PC-9 (cell line): Measurements from ENCODE around the gene ZNF217. TPM values are rescaled to one million over a fixed set of nuclear protein-coding genes. Genes with fewer than 3 reads are reported as not detected.

Source experiments
- BruUV-seq: library from RNA; stranded (reverse); fragments of 400-500 nt; replicated peaks from 2 replicates; lab custom pipeline; 2021; lab: Mats Ljungman, UMichigan
- CTCF ChIA-PET: fragments of 300-600 bp; sonication (Branson Sonifier 250); formaldehyde crosslinking; loops from one replicate; lab custom pipeline; 2022; ENCODE audit warnings: antibody characterized with exemption; lab: Charles Lee
- POLR2A ChIA-PET: fragments of 300-600 bp; sonication (Branson Sonifier 250); formaldehyde crosslinking; loops from one replicate; lab custom pipeline; 2022; ENCODE audit warnings: antibody characterized with exemption; ENCODE audit not compliant: unreplicated experiment; lab: Charles Lee
- DNase-seq, 2 experiments: peaks; one replicate each; pipeline versions ENCODE4 v3.0.0 to v3.0.0-alpha.2; 2015 to 2022; ENCODE audit warnings: mixed read lengths in 1 of 2
- H2AFZ ChIP-seq: fragments of 200-600 bp; sonication (generic); 2 replicates; pipeline ENCODE4 v1.8.1; 2017; ENCODE audit warnings: antibody characterized with exemption
- H3F3A ChIP-seq: fragments of 200-600 bp; sonication (generic); 2 replicates; pipeline ENCODE4 v1.8.1; 2017; ENCODE audit warnings: antibody characterized with exemption, mild to moderate bottlenecking, low read depth; ENCODE audit not compliant: insufficient read depth
- H3K27ac ChIP-seq: fragments of 200-600 bp; sonication (generic); 2 replicates; pipeline ENCODE4 v1.6.1; 2016; ENCODE audit warnings: mixed run types
- H3K27me3 ChIP-seq: fragments of 200-600 bp; sonication (generic); 2 replicates; pipeline ENCODE4 v1.6.1; 2016; ENCODE audit warnings: low read depth, mixed run types; ENCODE audit not compliant: insufficient read depth
- H3K36me3 ChIP-seq: fragments of 200-600 bp; sonication (generic); 2 replicates; pipeline ENCODE4 v1.6.1; 2016; ENCODE audit warnings: low read depth, mixed run types
- H3K4me1 ChIP-seq: fragments of 200-600 bp; sonication (generic); replicated peaks from 2 replicates; pipeline ENCODE4 v1.6.1; 2016; ENCODE audit warnings: mixed run types; ENCODE audit not compliant: insufficient read depth
- H3K4me2 ChIP-seq: fragments of 200-600 bp; sonication (generic); 2 replicates; pipeline ENCODE4 v1.6.1; 2017; ENCODE audit warnings: mixed run types
- H3K4me3 ChIP-seq: fragments of 200-600 bp; sonication (generic); 2 replicates; pipeline ENCODE4 v1.6.1; 2016; ENCODE audit warnings: mixed run types
- H3K79me2 ChIP-seq: fragments of 200-600 bp; sonication (generic); 2 replicates; pipeline ENCODE4 v1.6.1; 2017; ENCODE audit warnings: low read depth, mixed run types
- H3K9me2 ChIP-seq: fragments of 200-600 bp; sonication (generic); 2 replicates; pipeline ENCODE4 v1.8.1; 2017; ENCODE audit warnings: mild to moderate bottlenecking; ENCODE audit not compliant: insufficient read depth
- H3K9me3 ChIP-seq: fragments of 200-600 bp; sonication (generic); 2 replicates; pipeline ENCODE4 v1.8.1; 2016; ENCODE audit warnings: low read depth; ENCODE audit not compliant: insufficient read depth
- H4K20me1 ChIP-seq: fragments of 200-600 bp; sonication (generic); 2 replicates; pipeline ENCODE4 v1.8.1; 2017; ENCODE audit not compliant: insufficient read depth
- EZH2 ChIP-seq: fragments of 200-600 bp; sonication (generic); IDR thresholded peaks from 2 replicates; pipeline ENCODE4 v1.8.0; 2017; ENCODE audit warnings: antibody characterized with exemption, low read depth
- intact Hi-C: fragments of 100-400 bp; cut with micrococcal nuclease; formaldehyde crosslinking; loops from one replicate; pipeline ENCODE4 v1.10.0; 2022; ENCODE audit not compliant: unreplicated experiment
- total RNA-seq: library from RNA; stranded (reverse); gene quantifications from 2 replicates; pipeline ENCODE4 v1.2.3, GENCODE V29; 2021
- TF ChIP-seq, protein P1 (sequence below): fragments of 200-600 bp; sonication (generic); conservative IDR thresholded peaks from 2 replicates; pipeline ENCODE4 v1.6.1; 2017; ENCODE audit warnings: mixed run types, antibody characterized with exemption, mild to moderate bottlenecking, moderate library complexity

The ZNF217 gene
- total RNA-seq, 1 experiment from 2014 or later, result 63.8 TPM

DNA sequence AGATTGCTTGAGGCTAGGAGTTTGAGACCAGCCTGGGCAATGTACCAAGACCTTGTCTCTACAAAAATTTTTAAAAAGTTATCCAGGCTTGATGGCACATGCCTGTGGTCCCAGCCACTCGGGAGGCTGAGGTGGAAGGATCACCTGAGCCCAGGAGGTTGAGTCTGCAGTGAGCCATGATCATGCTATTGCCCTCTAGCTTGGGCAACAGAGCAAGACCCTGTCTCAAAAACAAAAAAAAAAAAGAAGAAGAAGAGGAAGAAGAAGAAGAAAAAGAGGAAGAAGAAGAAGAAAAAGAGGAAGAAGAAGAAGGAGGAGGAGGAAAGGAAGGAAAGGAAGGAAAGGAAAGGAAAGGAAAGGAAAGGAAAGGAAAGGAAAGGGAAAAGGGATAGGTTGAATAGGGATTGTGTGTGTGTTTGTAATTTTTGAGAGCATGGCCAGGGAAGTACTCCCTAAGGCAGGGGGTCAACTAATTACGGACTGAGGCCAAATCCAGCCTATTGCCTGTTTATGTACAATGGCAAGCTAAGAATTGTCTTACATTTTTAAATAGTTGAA lies 43.0 kb upstream of the ZNF217 start:
- H3F3A ChIP-seq, result peaks cover 9% of the 10 kb centered on the region

GRCh38 chr20:53635221-53635620 lies 41.6 kb upstream of the ZNF217 start:
- DNase-seq, result no peak
- no peaks in the 10 kb centered on the region for H3K36me3 ChIP-seq
- H2AFZ ChIP-seq, result no peak overlapping the region
- BruUV-seq, result no TSS peak
- no peak overlapping the region for H3K27ac ChIP-seq
- no peaks in the 10 kb centered on the region for H4K20me1 ChIP-seq
- intact Hi-C loops, result no loop called here
- H3K9me3 ChIP-seq, result no peaks in the 10 kb centered on the region
- H3K9me2 ChIP-seq, result no peaks in the 10 kb centered on the region
- H3K79me2 ChIP-seq, result no peaks in the 10 kb centered on the region
- H3F3A ChIP-seq, result no peaks in the 10 kb centered on the region
- no peaks in the 10 kb centered on the region for H3K4me1 ChIP-seq
- TF ChIP-seq, protein P1, sequence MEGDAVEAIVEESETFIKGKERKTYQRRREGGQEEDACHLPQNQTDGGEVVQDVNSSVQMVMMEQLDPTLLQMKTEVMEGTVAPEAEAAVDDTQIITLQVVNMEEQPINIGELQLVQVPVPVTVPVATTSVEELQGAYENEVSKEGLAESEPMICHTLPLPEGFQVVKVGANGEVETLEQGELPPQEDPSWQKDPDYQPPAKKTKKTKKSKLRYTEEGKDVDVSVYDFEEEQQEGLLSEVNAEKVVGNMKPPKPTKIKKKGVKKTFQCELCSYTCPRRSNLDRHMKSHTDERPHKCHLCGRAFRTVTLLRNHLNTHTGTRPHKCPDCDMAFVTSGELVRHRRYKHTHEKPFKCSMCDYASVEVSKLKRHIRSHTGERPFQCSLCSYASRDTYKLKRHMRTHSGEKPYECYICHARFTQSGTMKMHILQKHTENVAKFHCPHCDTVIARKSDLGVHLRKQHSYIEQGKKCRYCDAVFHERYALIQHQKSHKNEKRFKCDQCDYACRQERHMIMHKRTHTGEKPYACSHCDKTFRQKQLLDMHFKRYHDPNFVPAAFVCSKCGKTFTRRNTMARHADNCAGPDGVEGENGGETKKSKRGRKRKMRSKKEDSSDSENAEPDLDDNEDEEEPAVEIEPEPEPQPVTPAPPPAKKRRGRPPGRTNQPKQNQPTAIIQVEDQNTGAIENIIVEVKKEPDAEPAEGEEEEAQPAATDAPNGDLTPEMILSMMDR, result no peak
- TF ChIP-seq EZH2, result no peak
- POLR2A ChIA-PET, result interaction anchor here (0.6 kb wide), 1 partner anchor 20 kb away, joined by 3 read pairs; no protein-coding TSS in a partner anchor
- CTCF ChIA-PET, result no interaction called here
- no peak overlapping the region for H3K4me3 ChIP-seq
- no peaks in the 10 kb centered on the region for H3K27me3 ChIP-seq
- H3K4me2 ChIP-seq, result no peak overlapping the region

More for the DNA sequence above, 43.0 kb upstream of the ZNF217 start:
- Histone ChIP-seq H3K4me1 (peaks cover 5% of the 10 kb centered on the region), H3K36me3 (no peaks in the 10 kb centered on the region), H2AFZ (no peak overlapping the region), H3K27ac (no peak overlapping the region), H3K4me2 (no peak overlapping the region), H4K20me1 (no peaks in the 10 kb centered on the region), H3K4me3 (no peak overlapping the region), H3K27me3 (no peaks in the 10 kb centered on the region), H3K9me2 (no peaks in the 10 kb centered on the region), H3K9me3 (no peaks in the 10 kb centered on the region), H3K79me2 (no peaks in the 10 kb centered on the region)
- DNase-seq, result no peak
- no TSS peak for BruUV-seq
- CTCF ChIA-PET, result no interaction called here
- POLR2A ChIA-PET, result no interaction called here
- intact Hi-C loops, result no loop called here
- TF ChIP-seq, protein P1, result no peak
- no peak for TF ChIP-seq EZH2

DNA sequence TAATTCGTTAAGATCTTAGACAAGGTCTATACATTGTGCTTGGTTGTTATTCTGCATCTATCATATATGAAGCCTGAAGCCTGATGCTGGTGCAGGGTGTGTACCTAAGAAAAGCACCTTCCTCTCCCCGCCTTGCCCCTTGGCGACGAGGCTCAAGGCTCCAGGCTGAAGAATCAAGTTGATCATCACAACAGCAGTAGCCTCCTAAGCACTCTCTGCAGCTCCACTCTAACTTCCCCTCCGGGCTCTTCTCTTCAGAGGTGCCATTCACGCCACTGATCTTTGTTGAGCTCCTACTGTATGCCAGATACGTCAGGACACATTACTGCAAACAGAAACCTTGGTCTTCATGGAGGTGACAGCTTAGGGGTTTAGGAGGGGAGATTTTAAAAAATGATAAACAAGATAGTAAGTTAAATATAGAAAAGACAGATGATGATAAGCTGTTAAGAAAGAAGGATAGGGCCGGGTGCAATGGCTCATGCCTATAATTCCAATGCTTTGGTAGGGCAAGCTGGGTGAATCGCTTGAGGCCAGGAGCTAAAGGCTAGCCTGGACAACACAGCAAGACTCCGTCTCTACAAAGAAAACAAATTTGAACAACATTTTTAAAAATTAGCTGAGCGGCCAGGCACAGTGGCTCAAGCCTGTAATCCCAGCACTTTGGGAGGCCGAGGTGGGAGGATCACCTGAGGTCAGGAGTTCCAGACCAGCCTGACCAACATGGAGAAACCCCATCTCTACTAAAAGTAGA lies 38.4 kb upstream of the ZNF217 start:
- H3K79me2 ChIP-seq, result no peaks in the 10 kb centered on the region
- CTCF ChIA-PET, result no interaction called here
- H3F3A ChIP-seq, result peaks cover 3% of the 10 kb centered on the region; the same call in 1 of the 2 replicates

More for the DNA sequence above, 38.4 kb upstream of the ZNF217 start:
- no peak overlapping the region for H3K27ac ChIP-seq
- H3K4me3 ChIP-seq, result no peak overlapping the region
- no peak overlapping the region for H3K4me2 ChIP-seq
- DNase-seq, result no peak
- no peaks in the 10 kb centered on the region for H3K27me3 ChIP-seq
- BruUV-seq, result no TSS peak
- H3K9me2 ChIP-seq, result no peaks in the 10 kb centered on the region
- no peaks in the 10 kb centered on the region for H4K20me1 ChIP-seq
- no peak for TF ChIP-seq EZH2
- TF ChIP-seq, protein P1, result no peak
- intact Hi-C loops, result no loop called here
- H2AFZ ChIP-seq, result no peak overlapping the region
- POLR2A ChIA-PET, result interaction anchor here (0.5 kb wide), 1 partner anchor 59 kb away, joined by 7 read pairs; no protein-coding TSS in a partner anchor
- no peaks in the 10 kb centered on the region for H3K9me3 ChIP-seq
- no peaks in the 10 kb centered on the region for H3K36me3 ChIP-seq
- H3K4me1 ChIP-seq, result no peaks in the 10 kb centered on the region
